ENCODE data around the gene MNX1.

MNX1 gene

GRCh38 chr7:156966387-156966786 is 44.1 kb downstream of the MNX1 start:
- FAIRE-seq, result no peak

- FAIRE-seq, result no peak
Measured at GRCh38 chr7:156964971-156965370, 45.5 kb downstream of the MNX1 start.

- no peak for FAIRE-seq
Measured at GRCh38 chr7:156963472-156963871, 47.0 kb downstream of the MNX1 start.

GRCh38 chr7:156962897-156963296 is 47.6 kb downstream of the MNX1 start:
- FAIRE-seq, result no peak

- FAIRE-seq, result no peak
Measured at GRCh38 chr7:156962145-156962544, 48.3 kb downstream of the MNX1 start.

GRCh38 chr7:156956727-156957126 is 53.7 kb downstream of the MNX1 start:
- FAIRE-seq, result no peak

- no peak for FAIRE-seq
Measured at GRCh38 chr7:156954941-156955340, 55.5 kb downstream of the MNX1 start.
